ENCODE measurements around the gene MACROD2. TPM values are rescaled to one million over a fixed set of nuclear protein-coding genes. Genes with fewer than 3 reads are reported as not detected.

Gene MACROD2
- polyA plus RNA-seq, 5 donors, result 5.3 to 8.3 (median 8.1) TPM

DNA sequence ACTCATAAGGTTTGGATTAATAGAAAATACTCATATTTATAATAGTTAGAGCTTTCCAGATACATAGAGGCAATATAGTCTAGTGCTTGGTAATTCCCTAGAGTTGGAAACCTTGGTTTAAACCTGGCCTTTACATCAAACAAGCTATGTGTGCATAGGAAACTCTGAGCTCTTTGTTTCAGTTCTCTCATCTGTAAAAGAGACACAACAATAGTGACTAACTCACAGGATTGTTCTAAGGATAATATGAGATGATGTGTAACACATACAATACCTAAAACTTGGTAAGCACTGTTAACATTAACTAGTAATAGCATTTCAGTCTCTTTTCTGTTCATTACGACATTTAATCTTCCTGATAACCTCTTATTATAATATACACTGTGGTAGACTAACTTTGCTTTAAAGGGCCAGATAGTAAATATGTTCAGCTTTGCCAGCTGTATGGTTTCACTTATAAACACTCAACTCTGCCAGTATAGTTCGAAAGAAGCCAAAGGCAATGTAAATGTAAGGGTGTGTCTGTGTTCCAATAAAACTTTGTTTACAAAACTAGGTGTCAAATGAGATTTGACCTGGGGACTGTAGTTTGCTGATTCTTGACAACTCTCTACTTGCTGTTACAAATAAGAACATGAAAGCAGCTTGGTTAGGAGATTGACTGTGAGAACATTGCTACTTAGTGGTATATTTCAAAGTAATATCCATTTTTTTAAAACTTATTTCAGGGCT is 712.7 kb downstream of the MACROD2 start:
- DNase-seq, result peak in 1 of 2 donors; percentile 17

DNA sequence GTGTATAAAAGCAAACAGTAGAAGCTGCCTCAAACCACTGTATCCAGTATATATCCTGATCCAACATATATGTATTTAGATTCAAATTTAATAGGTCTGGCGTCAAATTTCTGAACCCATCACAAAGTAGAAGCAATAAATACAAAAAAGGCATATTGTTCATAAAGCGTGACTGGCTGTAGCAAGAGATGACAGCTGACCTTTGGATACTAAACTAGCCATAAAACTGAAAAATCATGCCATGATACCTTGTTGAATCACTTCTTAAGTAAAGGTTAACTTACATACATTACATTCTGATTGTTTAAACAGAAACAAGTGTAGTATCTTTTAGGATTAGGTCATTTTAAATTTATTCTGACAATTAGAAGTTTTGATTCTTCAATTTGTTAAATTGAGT is 714.1 kb downstream of the MACROD2 start:
- DNase-seq, result no peak

DNA sequence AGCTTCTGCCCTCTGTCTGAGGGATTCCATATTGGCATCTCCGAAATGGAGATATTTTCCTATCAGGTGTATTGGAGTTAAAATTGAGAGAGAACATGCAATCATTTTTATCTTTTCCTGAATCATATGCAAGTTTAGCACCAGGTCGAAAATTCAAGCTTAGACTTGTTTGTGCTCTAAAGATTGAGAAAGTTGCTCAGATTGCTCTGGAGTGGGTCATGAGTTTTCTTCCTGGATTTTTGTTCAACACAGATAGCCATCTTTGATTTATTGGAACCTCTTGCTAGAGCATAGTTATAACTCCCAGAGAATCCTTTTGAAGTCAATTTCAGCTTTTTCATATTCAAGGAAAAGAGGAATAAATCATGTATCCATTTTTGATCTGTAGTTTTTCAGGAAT is 715.6 kb downstream of the MACROD2 start:
- DNase-seq, result no peak

DNA sequence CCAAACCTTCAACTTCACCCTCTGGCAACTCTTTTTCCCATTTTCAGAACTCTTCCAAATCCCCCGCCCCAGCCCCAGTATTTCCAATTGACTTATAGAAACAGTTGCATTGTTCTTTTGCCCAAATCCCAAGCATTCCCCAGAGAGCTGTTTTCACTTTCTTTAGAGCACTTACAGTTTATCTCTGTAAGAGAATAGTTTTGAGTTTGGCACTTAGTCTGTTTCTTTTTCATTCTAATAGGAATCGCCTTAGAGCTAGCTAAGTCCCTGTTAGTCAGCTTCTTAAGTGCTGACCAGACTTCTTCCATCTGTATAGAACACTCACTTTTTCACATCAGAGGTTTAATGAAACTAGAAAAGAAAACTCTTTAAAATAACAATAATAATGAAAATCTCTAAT is 716.3 kb downstream of the MACROD2 start:
- DNase-seq, result peak in 1 of 2 donors; percentile 6

DNA sequence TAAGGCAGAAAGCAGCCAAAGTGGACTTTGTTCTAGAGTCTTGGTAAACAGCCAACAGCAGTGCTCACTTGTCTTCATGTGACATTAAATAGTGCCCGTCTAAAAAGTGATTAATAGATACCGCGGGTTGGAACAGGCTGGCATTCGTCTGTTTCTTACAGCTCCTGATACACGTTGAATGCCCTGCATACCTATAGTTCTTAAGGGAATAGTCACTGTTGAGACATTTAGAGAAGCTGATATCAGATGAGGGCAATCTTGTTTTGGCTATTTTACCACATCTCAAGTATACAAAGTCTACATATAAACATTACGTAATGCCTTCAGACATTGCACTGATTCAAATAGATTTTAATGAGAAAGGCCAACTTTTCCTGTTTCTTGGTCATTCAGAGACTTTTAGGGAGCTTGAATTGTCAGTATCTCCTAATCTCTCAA is 717.0 kb downstream of the MACROD2 start:
- DNase-seq, result peak; percentile 39 to 71

DNA sequence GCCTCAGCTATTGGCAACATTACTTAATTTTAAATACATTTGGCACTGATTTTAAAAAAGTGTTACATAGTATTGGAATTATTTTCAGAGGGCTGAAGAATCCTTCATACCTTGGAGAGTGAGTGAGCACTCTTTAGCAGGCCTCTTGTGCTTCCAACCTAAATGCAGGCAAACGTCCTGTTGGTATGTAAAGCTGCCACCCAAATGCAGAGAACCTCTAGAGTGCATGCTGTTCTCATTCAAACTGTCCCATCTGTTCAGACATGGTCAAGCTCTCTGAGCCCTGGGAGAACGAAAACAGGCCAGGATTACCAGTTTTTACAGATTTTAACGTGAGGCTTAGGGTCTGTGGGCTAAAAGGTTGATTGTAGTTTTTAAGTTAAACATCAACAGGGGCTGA is 720.1 kb downstream of the MACROD2 start:
- no peak for DNase-seq

DNA sequence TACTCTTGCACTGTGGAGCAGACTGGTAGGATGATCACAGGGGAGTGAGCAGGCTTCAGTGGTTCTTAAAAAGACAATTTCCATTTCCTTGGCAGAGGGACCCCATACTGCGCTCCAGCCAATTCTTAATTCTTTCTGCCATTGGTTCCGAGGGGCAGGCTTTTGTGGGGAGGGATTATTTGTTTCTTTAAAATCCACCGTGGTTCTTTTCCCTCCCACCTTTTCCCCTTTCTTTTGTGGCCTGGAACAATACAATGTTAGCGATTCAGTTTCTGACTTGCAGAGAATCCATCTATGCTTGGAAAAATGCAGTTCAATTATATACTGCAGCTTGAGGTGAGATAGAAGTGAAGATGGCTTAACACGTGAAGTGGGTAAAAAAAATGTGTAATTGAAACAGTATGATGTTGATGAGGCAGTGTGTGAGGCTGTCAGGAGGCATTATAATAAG is 721.1 kb downstream of the MACROD2 start:
- DNase-seq, result no peak

DNA sequence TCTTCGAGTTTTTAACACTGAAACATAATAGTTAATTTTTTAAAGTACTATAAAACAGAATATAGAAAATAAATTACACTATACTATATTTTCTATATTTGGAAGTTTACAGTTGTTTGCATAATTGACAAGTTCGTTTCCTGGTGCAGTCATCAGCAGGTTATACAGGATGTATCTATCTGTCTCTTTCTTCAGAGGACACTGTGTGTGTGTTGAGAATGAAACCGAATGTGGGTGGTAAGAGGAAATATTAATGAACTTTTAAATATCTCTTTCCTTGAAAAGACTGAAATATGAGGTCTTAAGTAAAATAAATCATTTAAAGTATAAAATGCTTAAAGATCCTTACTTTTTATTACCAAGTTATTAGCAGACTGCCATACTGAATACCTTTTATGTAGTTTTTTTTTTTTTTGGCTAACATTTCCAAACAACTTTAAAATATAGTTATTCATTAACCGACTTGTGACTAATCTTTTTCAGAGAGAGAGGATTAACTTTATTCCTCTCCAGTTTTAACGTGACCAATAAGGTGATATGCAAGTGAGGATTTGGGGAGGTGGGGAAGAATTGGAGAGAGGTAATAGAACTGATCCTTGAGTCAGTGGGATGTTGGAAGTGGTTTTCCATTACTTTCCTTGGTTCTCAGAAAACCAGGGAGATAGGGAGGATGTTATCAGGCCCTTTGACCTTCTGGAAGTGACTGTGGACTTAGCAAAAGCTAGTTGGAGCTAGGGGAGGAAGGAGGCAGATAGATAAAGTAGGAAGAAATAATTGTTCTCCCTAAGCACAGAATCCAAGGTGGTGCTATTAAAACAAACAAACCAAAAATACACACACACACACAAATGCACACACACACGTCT is 722.1 kb downstream of the MACROD2 start:
- DNase-seq, result no peak

DNA sequence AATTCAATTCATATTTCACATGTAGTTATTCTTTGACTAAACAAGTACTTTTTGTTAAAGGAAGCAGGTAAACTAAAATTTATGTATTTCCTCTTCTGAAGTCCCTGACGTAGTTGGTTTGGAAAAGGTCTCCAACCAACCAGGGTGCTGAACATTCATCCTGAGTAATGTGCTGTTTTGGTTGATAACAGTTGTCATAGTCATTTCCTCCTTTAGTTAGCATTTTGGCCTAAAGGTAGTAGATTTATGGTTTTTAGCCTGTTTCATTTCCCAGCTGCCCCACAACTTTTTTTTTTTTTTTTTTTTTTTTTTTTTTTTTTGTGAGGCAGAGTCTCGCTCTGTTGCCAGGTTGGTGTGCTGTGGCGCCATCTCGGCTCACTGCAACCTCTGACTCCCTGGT is 724.9 kb downstream of the MACROD2 start:
- DNase-seq, result no peak

DNA sequence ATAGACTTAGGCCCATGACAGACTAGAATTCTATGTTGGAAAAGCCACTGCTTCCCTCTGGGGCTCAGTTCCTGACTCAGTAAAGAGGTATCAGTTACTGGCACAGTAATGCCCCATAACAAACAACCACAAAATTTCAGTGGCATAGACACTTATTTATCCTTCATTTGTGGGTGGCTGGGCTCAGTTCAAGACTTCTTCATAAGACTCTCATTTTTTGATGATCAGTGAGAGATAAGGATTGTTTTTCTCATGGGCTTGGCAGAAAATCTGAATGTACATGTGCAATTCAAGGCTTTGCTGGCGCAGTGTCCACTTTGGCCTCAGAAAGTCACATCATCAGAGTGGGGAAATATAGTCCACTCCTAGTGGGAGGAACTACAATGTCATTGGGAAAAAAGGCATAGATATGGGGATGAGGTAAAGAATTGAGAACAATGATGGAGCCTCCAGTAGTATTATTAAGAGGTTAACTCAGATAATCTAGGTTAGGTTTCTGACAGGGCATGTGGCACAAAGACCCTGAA is 726.7 kb downstream of the MACROD2 start:
- no peak for DNase-seq

DNA sequence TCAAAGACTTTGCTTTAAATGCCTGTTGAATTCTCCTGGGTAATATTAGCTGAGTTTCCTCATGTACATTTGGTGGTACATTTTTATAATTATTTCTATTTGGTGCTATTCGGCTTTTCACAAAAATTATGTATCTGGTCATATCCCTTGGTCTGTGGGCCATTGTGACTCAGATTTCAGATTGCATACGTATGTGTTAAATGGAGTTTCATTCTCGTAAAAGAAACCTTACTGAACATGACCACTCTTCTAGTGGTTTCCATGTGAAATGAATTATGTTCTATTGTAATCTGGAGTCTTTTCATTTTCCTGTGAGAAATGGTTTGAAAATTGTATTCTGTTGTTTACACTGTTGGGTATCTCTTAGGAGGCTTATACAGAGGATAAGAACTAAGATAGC is 728.3 kb downstream of the MACROD2 start:
- no peak for DNase-seq

DNA sequence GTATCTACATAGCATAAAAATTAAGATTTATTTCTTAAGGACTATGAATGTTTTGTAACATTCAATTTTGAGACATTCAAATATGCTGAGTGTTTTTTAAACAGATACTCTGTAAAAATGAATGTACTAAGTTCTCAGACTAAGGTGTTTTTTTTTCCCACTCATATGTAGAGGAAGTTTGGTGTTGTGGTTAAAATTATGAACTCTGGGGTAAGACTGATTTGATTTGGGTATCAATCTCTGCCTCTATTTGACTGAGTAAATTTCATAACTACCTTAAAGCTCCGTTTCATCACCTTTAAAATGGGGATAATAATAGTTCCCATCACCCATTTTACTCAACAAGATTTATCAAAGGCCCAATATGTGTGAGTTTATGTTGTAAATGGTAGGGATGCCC is 728.7 kb downstream of the MACROD2 start:
- DNase-seq, result no peak

DNA sequence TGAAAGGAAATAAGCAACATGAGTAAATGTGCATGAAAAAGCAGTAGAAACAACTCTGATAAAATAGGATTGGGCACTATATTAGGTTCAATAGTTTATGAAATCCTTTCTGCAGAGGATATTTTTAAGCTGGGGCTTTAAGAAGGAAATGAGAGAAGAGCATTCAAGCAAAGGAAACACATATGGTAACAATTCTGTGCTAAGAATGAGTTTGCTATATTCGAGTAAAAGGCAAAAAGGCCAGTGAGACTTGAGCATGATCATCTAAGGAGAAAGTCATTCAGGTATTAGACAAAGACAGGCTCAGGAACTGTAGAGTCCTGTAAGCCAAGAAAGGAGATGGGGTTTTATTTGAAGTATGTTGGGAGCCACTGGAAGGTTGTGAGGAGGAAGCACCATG is 729.2 kb downstream of the MACROD2 start:
- no peak for DNase-seq

DNA sequence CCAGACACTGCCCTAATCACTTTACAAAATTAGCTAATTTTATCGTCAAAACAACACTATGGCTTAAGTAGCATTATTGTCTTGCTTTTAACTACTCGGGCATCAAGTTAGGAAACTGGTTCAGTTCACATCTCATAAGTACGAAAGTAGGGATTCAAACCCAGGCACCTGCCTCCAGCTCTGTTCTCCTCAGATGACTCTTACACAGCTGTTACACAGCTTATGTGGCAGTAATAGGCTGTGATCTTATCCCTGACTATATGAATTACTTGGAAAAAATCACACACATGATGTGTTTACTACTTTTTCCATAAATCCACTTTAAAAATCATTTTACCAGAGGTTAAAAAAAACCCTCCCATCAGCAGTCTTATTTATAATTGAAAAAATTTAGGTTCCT is 731.3 kb downstream of the MACROD2 start:
- no peak for DNase-seq

DNA sequence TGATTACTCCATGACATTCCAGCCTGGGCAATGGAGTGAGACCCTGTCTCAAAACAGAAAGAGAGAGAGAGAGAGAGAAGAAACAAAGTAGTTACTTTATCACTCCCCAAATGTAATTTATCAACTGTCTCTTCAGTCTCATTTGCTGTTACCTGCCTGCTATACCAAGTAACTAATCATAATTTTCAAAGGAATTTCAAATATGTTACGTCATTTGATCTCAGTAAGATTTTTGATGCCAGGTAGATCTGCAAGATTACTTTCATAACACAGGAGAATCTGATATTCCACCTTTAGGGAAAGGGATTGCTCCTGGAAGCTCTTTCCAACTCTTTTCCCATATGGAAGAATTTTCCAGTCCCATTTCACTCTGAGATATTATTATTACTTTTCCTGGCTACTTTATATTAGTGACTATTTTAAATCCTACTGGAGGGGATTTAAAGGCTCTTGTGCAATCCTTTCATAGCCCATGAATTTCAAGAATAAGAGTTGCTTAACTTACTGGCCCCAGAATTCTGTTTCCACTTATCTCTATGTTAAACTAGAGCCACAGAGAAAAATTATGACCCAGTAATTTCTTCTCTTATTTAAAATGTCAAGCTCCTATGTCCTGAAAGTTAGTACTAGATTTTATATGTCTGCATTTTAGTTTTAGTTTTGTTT is 732.3 kb downstream of the MACROD2 start:
- DNase-seq, result no peak

DNA sequence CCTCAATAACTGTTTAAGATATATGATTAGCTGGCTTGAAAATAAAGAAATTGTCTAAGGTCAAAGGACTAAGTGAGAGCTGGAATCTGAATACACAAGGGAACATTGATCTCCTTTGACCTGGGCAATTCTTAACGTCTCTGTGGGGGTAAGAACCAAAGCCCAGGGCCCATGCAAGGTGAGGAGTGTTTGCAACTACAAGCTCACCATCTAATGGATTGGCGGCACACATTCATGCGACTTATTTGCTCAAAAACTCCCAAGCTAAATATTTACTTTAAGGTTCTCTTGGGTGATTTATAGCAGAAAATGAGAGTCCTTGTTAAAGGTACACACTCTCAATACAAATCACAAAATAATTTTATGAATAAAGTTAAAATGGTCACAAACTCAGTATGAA is 734.1 kb downstream of the MACROD2 start:
- no peak for DNase-seq

DNA sequence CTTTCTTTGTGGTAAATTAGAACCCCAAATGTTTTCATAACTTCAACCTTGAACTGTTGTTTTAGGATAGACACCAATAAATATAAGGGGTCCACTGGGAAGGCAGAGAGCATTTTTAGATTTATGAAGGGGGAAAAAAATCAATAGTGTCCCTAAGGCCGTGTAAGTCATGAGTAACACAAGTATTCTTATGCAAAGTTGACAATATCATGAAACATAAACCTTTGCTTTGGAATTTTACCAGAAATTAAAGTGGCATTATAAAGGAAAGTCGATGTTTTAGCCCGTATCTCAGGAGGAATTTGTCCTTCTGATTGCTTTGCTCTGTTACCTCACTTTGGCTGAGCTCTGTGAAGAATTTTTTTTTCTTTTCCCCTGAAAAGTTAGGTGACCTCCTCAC is 737.0 kb downstream of the MACROD2 start:
- DNase-seq, result no peak

DNA sequence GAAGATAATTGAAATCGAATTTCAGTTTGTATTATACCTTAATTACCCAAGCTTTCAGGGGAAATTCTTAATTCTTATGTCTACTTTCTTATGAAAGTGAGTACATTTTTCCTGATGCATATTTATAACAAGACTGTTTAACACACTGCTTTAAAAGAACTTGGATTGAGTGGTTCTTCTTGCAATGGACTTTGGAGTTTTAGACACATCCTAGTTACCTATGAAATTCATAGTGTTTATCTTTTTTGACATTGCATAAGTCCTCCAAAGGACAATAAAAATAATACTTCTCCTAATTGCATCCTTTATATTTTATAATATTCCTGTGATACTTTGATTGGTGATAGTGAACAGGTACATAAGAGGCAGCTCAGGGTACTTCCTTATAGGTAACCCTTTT is 737.7 kb downstream of the MACROD2 start:
- DNase-seq, result no peak

DNA sequence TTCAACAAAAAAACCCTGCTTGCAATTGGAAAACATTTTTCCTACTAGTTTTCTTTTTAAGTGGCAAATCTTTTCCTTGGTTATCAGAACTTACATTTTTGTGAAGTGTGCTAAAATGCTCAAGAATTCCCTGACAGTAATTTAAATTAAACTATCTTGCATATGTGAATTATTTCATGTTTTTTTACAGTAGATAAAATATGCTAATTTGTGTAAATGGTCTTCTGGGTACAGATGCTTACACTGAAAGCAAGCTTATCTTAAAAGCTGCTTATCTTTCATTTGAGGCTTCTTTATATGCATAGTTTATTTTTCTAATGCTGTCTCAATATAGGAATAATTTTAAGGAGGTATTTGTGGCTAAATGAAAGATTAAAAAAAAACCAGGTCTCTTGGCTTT is 745.1 kb downstream of the MACROD2 start:
- no peak for DNase-seq

DNA sequence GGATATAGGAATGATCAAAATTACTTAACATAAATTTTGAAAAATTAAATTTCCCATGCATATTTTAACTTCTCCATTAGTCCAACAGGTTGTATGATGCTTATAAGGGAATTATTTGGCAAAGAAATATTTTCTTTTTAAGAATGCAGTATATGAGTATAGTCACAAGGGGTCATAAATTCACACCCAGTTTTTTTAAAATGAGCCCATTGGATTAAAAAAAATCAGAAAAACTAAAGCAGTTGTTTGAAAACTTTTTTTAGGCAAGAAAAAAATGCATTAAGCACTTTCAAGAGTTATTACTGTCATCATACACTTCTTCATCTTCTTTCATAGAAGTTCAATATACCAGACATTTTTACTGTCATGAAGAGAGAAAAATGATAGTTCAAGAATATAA is 746.3 kb downstream of the MACROD2 start:
- no peak for DNase-seq

DNA sequence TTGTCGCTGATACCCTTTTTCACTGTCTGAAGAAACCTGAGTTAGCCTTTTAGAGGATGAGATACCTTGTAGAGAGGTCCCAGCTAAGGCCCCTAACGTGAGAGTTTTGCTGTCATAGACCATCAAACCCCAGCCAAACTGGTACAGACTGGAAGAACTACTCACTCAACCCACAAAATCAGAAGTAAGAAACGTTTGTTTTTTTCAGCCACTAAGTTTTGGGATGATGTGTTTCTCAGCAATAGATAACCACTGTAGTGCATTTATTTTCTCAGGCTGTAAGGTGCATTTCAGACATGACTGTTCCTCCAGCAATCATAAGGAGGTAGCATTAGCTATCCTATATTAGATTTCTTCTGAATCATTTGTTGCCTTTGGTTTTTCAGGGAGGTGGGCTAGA is 749.4 kb downstream of the MACROD2 start:
- DNase-seq, result no peak

DNA sequence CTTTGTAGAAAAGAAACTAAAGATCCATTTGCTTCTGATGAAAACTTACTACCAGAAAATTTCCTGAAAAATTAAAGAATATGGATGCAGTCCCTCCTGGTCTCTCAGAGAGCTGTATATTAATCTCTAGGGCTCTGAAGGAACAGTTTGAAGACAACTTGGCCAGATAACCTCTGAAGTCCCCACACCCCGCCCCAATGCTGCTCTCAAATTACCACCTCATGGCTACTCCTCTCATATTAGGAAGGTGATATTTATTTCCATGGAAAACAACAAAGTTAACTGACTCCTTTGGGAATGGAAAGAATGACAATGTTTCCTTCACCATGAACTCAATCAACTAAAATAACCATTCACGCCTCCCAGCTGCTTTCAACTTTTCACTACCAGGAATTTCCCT is 750.5 kb downstream of the MACROD2 start:
- no peak for DNase-seq
